ENCODE data around the gene ARHGEF7. TPM values are rescaled to one million over a fixed set of nuclear protein-coding genes. Genes with fewer than 3 reads are reported as not detected.
"Not testable (repeated sequence)": the region's sequence is repeated elsewhere in the genome, so short reads cannot be mapped to it uniquely, and the experiment has no call there.

Gene ARHGEF7
- total RNA-seq, 1 donor from 2014 or later: 31.6 TPM

DNA sequence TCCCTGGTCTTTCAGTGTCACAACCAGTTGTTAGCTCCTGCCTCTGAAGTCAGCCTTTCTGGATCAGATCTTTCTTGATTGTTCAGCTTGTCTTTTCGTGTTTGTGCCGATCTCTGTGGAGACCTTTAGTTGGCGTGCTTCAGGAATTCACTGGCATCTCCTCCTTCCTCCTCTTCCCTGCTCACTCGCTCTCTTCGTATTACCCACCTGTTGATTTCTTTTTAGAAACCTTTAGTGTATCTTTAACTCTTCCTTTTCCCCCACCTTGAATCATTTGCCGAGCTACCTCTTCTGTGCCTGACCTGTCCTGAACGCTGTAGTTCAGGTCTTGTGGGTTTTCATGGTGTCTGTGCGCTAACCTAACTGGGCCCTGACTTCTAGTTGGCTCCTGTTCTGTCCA lies 141.3 kb downstream of the ARHGEF7 start:
- DNase-seq (ENCODE audit: low read depth) (no peak), FAIRE-seq (no peak)
- H3K27me3 ChIP-seq (ENCODE audit: control insufficient read depth, insufficient read depth, low read length): no peaks in the 10 kb centered on the region
- no peak for TF ChIP-seq CTCF (IDR thresholded peaks at IDR 0.05; ENCODE audit: insufficient read depth, low read length, severe bottlenecking)
- no peak overlapping the region for H3K4me3 ChIP-seq (ENCODE audit: low read depth, low read length)
- peaks cover 8% of the 10 kb centered on the region for H3K36me3 ChIP-seq (ENCODE audit: control insufficient read depth, insufficient read depth, low read length)

DNA sequence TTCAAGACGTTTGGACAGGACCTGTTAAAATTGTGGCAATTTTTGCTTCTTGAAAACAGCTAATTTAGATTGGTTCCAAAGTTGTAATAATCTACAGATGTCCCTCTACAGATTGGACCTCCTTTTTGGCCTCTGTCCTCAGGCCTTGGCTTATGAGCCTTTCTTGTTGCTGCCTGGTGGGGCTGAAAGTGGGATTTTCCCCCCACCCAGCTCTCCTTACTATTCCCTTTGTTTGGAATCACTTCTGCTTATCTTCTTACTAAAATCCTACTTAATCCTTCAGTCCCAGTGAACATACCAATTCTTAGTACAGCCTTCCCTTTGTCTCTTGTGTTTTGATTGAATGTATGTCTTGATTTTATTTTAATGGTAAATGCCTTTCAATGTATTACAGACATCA lies 141.8 kb downstream of the ARHGEF7 start:
- no peaks in the 10 kb centered on the region for H3K27me3 ChIP-seq (ENCODE audit: control insufficient read depth, insufficient read depth, low read length)
- TF ChIP-seq CTCF (IDR thresholded peaks at IDR 0.05; ENCODE audit: insufficient read depth, low read length, severe bottlenecking): no peak
- no peak overlapping the region for H3K4me3 ChIP-seq (ENCODE audit: low read depth, low read length)
- no peak for DNase-seq (ENCODE audit: low read depth)
- FAIRE-seq: no peak
- H3K36me3 ChIP-seq (ENCODE audit: control insufficient read depth, insufficient read depth, low read length): peaks cover 7% of the 10 kb centered on the region

DNA sequence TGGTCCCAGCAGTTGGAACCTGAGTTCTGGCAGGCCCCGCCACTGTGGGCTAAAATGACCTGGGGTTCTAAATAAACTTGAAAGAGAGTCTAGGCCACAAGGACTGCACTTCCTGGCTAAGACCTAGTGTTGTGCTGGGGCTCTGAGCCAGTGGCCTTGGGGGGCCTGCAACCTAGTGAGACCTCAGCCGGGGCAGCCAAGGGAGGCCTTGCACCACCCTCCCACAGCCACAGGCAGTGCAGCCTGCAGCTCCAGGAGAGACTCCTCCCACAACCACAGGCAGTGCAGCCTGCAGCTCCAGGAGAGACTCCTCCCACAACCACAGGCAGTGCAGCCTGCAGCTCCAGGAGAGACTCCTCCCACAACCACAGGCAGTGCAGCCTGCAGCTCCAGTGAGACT lies 142.8 kb downstream of the ARHGEF7 start:
- DNase-seq (ENCODE audit: low read depth); H3K4me3 ChIP-seq (ENCODE audit: low read depth, low read length); FAIRE-seq; H3K36me3 ChIP-seq (ENCODE audit: control insufficient read depth, insufficient read depth, low read length); H3K27me3 ChIP-seq (ENCODE audit: control insufficient read depth, insufficient read depth, low read length): not testable (repeated sequence)

- no peak for FAIRE-seq
Observed at GRCh38 chr13:111258637-111259036, 143.5 kb downstream of the ARHGEF7 start.

GRCh38 chr13:111259058-111259457 lies 143.9 kb downstream of the ARHGEF7 start:
- H3K27me3 ChIP-seq (ENCODE audit: control insufficient read depth, insufficient read depth, low read length): no peaks in the 10 kb centered on the region
- no peak overlapping the region for H3K4me3 ChIP-seq (ENCODE audit: low read depth, low read length)
- TF ChIP-seq CTCF (IDR thresholded peaks at IDR 0.05; ENCODE audit: insufficient read depth, low read length, severe bottlenecking): no peak
- DNase-seq (ENCODE audit: low read depth) (no peak), FAIRE-seq (no peak)
- peaks cover 6% of the 10 kb centered on the region for H3K36me3 ChIP-seq (ENCODE audit: control insufficient read depth, insufficient read depth, low read length)

More at GRCh38 chr13:111258637-111259036, 143.5 kb downstream of the ARHGEF7 start:
- TF ChIP-seq CTCF (IDR thresholded peaks at IDR 0.05; ENCODE audit: insufficient read depth, low read length, severe bottlenecking): no peak
- H3K27me3 ChIP-seq (ENCODE audit: control insufficient read depth, insufficient read depth, low read length): no peaks in the 10 kb centered on the region
- H3K36me3 ChIP-seq (ENCODE audit: control insufficient read depth, insufficient read depth, low read length): peaks cover 7% of the 10 kb centered on the region
- H3K4me3 ChIP-seq (ENCODE audit: low read depth, low read length): no peak overlapping the region
- no peak for DNase-seq (ENCODE audit: low read depth)

DNA sequence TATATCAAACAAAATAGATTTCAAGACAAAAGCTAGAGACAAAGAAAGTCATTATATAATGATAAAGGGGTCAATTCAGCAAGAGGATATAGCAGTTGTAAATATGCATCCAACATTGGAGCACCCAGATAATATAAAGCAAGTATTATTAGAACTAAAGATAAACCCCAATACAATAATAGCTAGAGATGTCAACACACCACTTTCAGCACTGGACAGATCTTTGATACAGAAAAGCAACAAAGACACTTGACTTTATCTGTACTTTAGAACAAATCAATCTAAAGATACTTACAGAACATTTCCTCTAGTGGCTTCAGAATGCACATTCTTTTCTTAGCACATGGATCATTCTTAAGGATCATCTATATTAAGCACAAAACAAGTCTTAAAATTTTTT lies 146.2 kb downstream of the ARHGEF7 start:
- peaks cover 11% of the 10 kb centered on the region for H3K36me3 ChIP-seq (ENCODE audit: control insufficient read depth, insufficient read depth, low read length)
- FAIRE-seq (no peak), DNase-seq (ENCODE audit: low read depth) (no peak)

More for the DNA sequence above, 146.2 kb downstream of the ARHGEF7 start:
- no peak overlapping the region for H3K4me3 ChIP-seq (ENCODE audit: low read depth, low read length)
- TF ChIP-seq CTCF (IDR thresholded peaks at IDR 0.05; ENCODE audit: insufficient read depth, low read length, severe bottlenecking): no peak
- H3K27me3 ChIP-seq (ENCODE audit: control insufficient read depth, insufficient read depth, low read length): no peaks in the 10 kb centered on the region

Measured in bronchial epithelial cell (primary cell).